Measurements from ENCODE around the gene PCSK6.

PCSK6 gene

DNA sequence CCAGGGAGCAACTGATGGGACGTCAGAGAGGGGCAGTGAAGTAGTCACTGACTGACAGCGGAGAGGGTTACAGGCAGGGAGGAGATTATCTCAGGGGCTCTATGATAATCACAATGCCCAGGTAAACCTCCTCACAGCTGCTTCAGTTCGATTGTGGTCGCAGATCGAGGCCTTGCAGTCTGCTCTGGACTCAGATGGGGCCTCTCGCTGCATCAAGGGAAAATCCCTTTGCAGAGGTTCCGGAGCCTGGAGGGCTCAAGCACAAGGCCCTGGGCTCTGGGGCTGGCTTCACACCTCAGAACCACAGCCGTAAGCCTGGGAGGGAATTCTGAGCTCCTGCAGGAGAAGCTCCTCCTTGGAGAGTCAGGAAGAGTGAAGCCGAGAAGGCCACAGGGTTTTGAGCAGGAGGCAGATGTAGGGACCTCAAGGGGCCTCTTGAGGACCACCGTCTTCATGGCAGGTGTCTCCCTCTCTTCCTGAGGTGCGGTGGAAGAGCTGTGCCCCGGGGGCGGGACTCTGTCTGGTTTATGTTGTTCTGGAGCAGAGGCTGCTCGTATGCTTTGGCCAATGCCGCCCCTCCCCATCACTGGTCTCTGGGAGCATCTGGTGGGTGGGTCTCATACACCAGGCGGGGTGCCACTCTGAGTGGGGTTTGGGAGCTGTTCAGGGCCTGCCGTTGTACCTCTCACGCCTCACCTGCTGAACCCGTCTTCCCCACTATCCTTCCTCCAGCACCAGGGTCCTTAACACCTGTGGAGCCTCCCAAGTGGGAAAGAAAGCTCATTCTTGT lies 175.0 kb downstream of the PCSK6 start:
- TF ChIP-seq PPARA (CRISPR knock-in tag; IDR thresholded peaks at IDR 0.05; ENCODE audit: borderline replicate concordance) (no peak), ISL1 (CRISPR knock-in tag; IDR thresholded peaks at IDR 0.05) (no peak), CSDC2 (CRISPR knock-in tag; IDR thresholded peaks at IDR 0.05) (no peak), ZNF565 (CRISPR knock-in tag; conservative IDR thresholded peaks at IDR 0.05; ENCODE audit: low read depth) (no peak)
- TF ChIP-seq, protein P1, sequence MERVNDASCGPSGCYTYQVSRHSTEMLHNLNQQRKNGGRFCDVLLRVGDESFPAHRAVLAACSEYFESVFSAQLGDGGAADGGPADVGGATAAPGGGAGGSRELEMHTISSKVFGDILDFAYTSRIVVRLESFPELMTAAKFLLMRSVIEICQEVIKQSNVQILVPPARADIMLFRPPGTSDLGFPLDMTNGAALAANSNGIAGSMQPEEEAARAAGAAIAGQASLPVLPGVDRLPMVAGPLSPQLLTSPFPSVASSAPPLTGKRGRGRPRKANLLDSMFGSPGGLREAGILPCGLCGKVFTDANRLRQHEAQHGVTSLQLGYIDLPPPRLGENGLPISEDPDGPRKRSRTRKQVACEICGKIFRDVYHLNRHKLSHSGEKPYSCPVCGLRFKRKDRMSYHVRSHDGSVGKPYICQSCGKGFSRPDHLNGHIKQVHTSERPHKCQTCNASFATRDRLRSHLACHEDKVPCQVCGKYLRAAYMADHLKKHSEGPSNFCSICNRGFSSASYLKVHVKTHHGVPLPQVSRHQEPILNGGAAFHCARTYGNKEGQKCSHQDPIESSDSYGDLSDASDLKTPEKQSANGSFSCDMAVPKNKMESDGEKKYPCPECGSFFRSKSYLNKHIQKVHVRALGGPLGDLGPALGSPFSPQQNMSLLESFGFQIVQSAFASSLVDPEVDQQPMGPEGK (CRISPR knock-in tag; IDR thresholded peaks at IDR 0.05; ENCODE audit: borderline replicate concordance): no peak
- no peak for ATAC-seq

DNA sequence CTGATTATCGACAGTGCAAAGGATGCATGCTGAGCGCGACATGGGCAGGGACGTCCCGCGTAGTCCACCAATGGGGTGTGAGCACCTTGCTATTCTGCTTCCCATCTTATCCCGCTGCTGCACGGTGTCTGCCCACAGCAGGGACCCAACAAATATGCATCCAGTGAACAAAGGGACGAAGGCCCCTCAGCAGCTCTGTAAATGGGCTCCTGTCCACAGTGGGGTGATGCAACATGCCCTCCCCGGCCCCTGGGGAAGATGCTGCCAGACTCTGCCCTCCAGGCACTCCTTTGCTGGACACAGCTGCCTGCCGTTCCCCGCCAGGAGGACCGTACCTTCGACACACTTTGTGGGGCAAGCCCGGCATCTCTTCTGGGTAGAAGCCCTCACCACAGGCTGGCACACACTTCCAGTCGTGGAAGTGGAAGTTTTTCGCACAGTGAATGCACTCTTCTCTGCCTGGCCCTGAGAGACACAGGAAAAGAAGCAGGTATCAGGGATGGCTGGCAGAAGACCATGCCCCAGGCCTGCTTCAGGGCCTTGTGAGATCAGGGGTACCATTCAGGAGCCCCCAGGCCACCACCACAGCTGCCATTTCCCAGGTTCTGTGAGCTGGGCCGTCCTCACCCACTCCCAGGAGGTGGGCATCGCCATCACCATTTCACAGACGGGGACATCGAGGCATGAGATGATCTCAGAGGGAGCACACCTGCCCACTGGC lies 176.3 kb downstream of the PCSK6 start:
- no peak for ATAC-seq
- TF ChIP-seq ZNF8 (CRISPR knock-in tag; IDR thresholded peaks at IDR 0.05) (no peak), TOX (CRISPR knock-in tag; IDR thresholded peaks at IDR 0.05; ENCODE audit: borderline replicate concordance) (no peak), BACH2 (CRISPR knock-in tag; IDR thresholded peaks at IDR 0.05; ENCODE audit: borderline replicate concordance) (no peak), TCF4 (CRISPR knock-in tag; IDR thresholded peaks at IDR 0.05; ENCODE audit: borderline replicate concordance) (no peak), RARB (CRISPR knock-in tag; IDR thresholded peaks at IDR 0.05) (no peak), ZNF565 (CRISPR knock-in tag; conservative IDR thresholded peaks at IDR 0.05; ENCODE audit: low read depth) (no peak), ESRRG (CRISPR knock-in tag; IDR thresholded peaks at IDR 0.05) (no peak), ZFP3 (CRISPR knock-in tag; IDR thresholded peaks at IDR 0.05) (no peak), PPARA (CRISPR knock-in tag; IDR thresholded peaks at IDR 0.05; ENCODE audit: borderline replicate concordance) (no peak), ISL1 (CRISPR knock-in tag; IDR thresholded peaks at IDR 0.05) (no peak), GLIS3 (CRISPR knock-in tag; IDR thresholded peaks at IDR 0.05) (no peak), ARNTL (CRISPR knock-in tag; IDR thresholded peaks at IDR 0.05; ENCODE audit: borderline replicate concordance, low read depth) (no peak)
- TF ChIP-seq, protein P2, sequence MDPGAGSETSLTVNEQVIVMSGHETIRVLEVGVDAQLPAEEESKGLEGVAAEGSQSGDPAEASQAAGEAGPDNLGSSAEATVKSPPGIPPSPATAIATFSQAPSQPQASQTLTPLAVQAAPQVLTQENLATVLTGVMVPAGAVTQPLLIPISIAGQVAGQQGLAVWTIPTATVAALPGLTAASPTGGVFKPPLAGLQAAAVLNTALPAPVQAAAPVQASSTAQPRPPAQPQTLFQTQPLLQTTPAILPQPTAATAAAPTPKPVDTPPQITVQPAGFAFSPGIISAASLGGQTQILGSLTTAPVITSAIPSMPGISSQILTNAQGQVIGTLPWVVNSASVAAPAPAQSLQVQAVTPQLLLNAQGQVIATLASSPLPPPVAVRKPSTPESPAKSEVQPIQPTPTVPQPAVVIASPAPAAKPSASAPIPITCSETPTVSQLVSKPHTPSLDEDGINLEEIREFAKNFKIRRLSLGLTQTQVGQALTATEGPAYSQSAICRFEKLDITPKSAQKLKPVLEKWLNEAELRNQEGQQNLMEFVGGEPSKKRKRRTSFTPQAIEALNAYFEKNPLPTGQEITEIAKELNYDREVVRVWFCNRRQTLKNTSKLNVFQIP (CRISPR knock-in tag; IDR thresholded peaks at IDR 0.05; ENCODE audit: borderline replicate concordance, low read depth): no peak
- TF ChIP-seq, protein P3, sequence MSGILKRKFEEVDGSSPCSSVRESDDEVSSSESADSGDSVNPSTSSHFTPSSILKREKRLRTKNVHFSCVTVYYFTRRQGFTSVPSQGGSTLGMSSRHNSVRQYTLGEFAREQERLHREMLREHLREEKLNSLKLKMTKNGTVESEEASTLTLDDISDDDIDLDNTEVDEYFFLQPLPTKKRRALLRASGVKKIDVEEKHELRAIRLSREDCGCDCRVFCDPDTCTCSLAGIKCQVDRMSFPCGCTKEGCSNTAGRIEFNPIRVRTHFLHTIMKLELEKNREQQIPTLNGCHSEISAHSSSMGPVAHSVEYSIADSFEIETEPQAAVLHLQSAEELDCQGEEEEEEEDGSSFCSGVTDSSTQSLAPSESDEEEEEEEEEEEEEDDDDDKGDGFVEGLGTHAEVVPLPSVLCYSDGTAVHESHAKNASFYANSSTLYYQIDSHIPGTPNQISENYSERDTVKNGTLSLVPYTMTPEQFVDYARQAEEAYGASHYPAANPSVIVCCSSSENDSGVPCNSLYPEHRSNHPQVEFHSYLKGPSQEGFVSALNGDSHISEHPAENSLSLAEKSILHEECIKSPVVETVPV (CRISPR knock-in tag; IDR thresholded peaks at IDR 0.05): no peak
- TF ChIP-seq, protein P4, sequence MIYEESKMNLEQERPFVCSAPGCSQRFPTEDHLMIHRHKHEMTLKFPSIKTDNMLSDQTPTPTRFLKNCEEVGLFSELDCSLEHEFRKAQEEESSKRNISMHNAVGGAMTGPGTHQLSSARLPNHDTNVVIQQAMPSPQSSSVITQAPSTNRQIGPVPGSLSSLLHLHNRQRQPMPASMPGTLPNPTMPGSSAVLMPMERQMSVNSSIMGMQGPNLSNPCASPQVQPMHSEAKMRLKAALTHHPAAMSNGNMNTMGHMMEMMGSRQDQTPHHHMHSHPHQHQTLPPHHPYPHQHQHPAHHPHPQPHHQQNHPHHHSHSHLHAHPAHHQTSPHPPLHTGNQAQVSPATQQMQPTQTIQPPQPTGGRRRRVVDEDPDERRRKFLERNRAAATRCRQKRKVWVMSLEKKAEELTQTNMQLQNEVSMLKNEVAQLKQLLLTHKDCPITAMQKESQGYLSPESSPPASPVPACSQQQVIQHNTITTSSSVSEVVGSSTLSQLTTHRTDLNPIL (CRISPR knock-in tag; IDR thresholded peaks at IDR 0.05; ENCODE audit: low read depth): no peak

DNA sequence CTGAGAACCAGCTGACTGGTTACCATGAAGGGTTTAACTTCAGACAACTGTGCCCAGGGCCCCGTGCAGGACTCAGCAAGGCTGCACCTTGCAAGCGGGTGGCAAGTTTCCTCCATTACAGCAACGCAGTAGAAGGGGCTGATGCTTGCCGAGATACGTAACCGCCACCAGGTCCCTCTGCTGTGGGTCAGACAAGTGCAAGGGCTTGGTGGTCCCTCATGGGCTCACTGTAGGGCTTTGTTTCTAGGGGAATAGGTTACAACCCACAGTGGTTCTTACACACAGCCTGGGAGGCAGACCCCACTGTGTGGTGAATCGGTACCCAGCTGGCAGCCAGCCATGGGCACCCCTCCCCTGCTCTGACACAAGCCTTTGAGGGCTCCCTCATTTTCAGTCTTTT lies 179.0 kb downstream of the PCSK6 start:
- TF ChIP-seq, protein P1 (CRISPR knock-in tag; IDR thresholded peaks at IDR 0.05; ENCODE audit: borderline replicate concordance): no peak
- no peak for TF ChIP-seq GLIS3 (CRISPR knock-in tag; IDR thresholded peaks at IDR 0.05)
- no peak for TF ChIP-seq OSR1 (CRISPR knock-in tag; IDR thresholded peaks at IDR 0.05)
- no peak for TF ChIP-seq ZNF8 (CRISPR knock-in tag; IDR thresholded peaks at IDR 0.05)
- TF ChIP-seq ARNTL (CRISPR knock-in tag; IDR thresholded peaks at IDR 0.05; ENCODE audit: borderline replicate concordance, low read depth): no peak
- ATAC-seq: no peak

Data from SK-N-SH treated with all-trans-retinoic acid at 6 μM for 48 hours (cell line).